ENCODE measurements around the gene PLEKHG3. TPM values are rescaled to one million over a fixed set of nuclear protein-coding genes. Genes with fewer than 3 reads are reported as not detected.

The PLEKHG3 gene
- total and polyA plus RNA-seq, 9 donors = 17.5 to 92.9 (median 67.7) TPM

GRCh38 chr14:64763801-64764621 is 59.8 kb downstream of the PLEKHG3 start:
- no peak for TF ChIP-seq POLR2A (IDR thresholded peaks at IDR 0.05)
- no peak for TF ChIP-seq EP300 (IDR thresholded peaks at IDR 0.05)
- TF ChIP-seq CTCF (IDR thresholded peaks at IDR 0.05) = no peak
- Histone ChIP-seq H3K27me3 (no peaks in the 10 kb centered on the region), H3K36me3 (no peaks in the 10 kb centered on the region), H3K27ac (peak overlapping the region; percentile 67 to 94), H3K4me3 (no peak overlapping the region), H3K4me1 (ENCODE audit: insufficient read depth) (peaks cover 29% of the 10 kb centered on the region), H3K9me3 (no peaks in the 10 kb centered on the region)
- peak; percentile 42 to 63 (median 53) for DNase-seq
- 49 to 56% (median 52%) methylated on average over 18 of the region's 18 CpGs for WGBS, 3 donors
- intact Hi-C loops (cut with DNase I) = loop anchor here (2.0 to 5.0 kb wide), 5 partner anchors 57 to 93 kb away; partner anchors contain the start of gene PLEKHG3 (in 1 of the 4)

- no peaks in the 10 kb centered on the region for H3K36me3 ChIP-seq
- H3K9me3 ChIP-seq = no peaks in the 10 kb centered on the region
- TF ChIP-seq POLR2A (IDR thresholded peaks at IDR 0.05) (no peak), EP300 (IDR thresholded peaks at IDR 0.05) (no peak), CTCF (IDR thresholded peaks at IDR 0.05) (peak; percentile 88 to 92 (median 91))
- peak overlapping the region in 1 of 2 donors; percentile 94 for H3K27ac ChIP-seq
- H3K4me3 ChIP-seq = no peak overlapping the region
- WGBS, 3 donors = 27 to 31% (median 27%) methylated on average over 29 of the region's 29 CpGs
- no peaks in the 10 kb centered on the region for H3K27me3 ChIP-seq
- intact Hi-C loops (cut with DNase I) = loop anchor here in 3 of 4 donors (2.0 to 5.0 kb wide), 4 partner anchors 58 to 94 kb away; no protein-coding TSS in a partner anchor
- peaks cover 26% of the 10 kb centered on the region for H3K4me1 ChIP-seq (ENCODE audit: insufficient read depth)
- peak; percentile 78 to 89 (median 86) for DNase-seq
Observed at GRCh38 chr14:64764641-64765520, 60.7 kb downstream of the PLEKHG3 start.

GRCh38 chr14:64765740-64766302 is 61.6 kb downstream of the PLEKHG3 start:
- H3K36me3 ChIP-seq = no peaks in the 10 kb centered on the region
- H3K9me3 ChIP-seq = no peaks in the 10 kb centered on the region
- no peak overlapping the region for H3K4me3 ChIP-seq
- peaks cover 24% of the 10 kb centered on the region for H3K4me1 ChIP-seq (ENCODE audit: insufficient read depth)
- WGBS, 3 donors = 92 to 96% (median 95%) methylated on average over 4 of the region's 4 CpGs
- no peak for TF ChIP-seq POLR2A (IDR thresholded peaks at IDR 0.05)
- no peak for TF ChIP-seq EP300 (IDR thresholded peaks at IDR 0.05)
- TF ChIP-seq CTCF (IDR thresholded peaks at IDR 0.05) = no peak
- DNase-seq = peak in 1 of 5 donors; percentile 35
- intact Hi-C loops (cut with DNase I) = loop anchor here in 3 of 4 donors (2.0 to 5.0 kb wide), 2 partner anchors 94 to 95 kb away; no protein-coding TSS in a partner anchor
- H3K27ac ChIP-seq = no peak overlapping the region
- no peaks in the 10 kb centered on the region for H3K27me3 ChIP-seq
